ENCODE results near the gene CGNL1. TPM values are rescaled to one million over a fixed set of nuclear protein-coding genes. Genes with fewer than 3 reads are reported as not detected.

The CGNL1 gene
- polyA plus RNA-seq, 1 of the 3 experiments (the other 2 are of a cell fraction) = 0.23 TPM

- Histone ChIP-seq H3K9me3 (no peaks in the 10 kb centered on the region), H4K20me1 (ENCODE audit: insufficient read depth) (no peaks in the 10 kb centered on the region), H3K4me3 (ENCODE audit: low read depth in 2 of 2, low read length in 1 of 2) (no peak overlapping the region), H3K4me1 (ENCODE audit: control insufficient read depth in 1 of 2, insufficient read depth in 2 of 2, low read depth in 1 of 2, low read length in 1 of 2) (peaks cover 0 to 2% of the 10 kb centered on the region in 2 experiments; a peak in 2 of 4 replicates), H3K36me3 (replicated peaks in 1 of 2; ENCODE audit: control insufficient read depth in 1 of 2, insufficient read depth in 2 of 2, low read length in 1 of 2) (no peaks in the 10 kb centered on the region), H3K4me2 (no peak overlapping the region), H3K9me2 (no peaks in the 10 kb centered on the region), H2AFZ (ENCODE audit: low read depth) (no peak overlapping the region), H3K79me2 (ENCODE audit: insufficient read depth) (no peaks in the 10 kb centered on the region), H3K27ac (ENCODE audit: low read depth in 2 of 2, low read length in 1 of 2) (no peak overlapping the region), H3F3A (replicated peaks; ENCODE audit: insufficient read depth) (no peaks in the 10 kb centered on the region), H3K27me3 (ENCODE audit: insufficient read depth) (no peaks in the 10 kb centered on the region), H3K9ac (no peak overlapping the region)
- DNase-seq = no peak
- POLR2A ChIA-PET = no interaction called here
- WGBS (ENCODE audit: low lambda C conversion rate) = 79% methylated on average over 9 of the region's 9 CpGs
- CTCF ChIA-PET = interaction anchor here (1.3 kb wide), 1 partner anchor 32 kb away, joined by 3 read pairs; no protein-coding TSS in a partner anchor
- TF ChIP-seq TCF12 (IDR thresholded peaks at IDR 0.05) (no peak), USF2 (IDR thresholded peaks at IDR 0.05; ENCODE audit: borderline replicate concordance, low read depth, low read length) (no peak), MXI1 (IDR thresholded peaks at IDR 0.05; ENCODE audit: low read depth, low read length) (no peak), GATA2 (CRISPR knock-in tag; IDR thresholded peaks at IDR 0.05) (no peak), ELF1 (IDR thresholded peaks at IDR 0.05) (no peak), SMC3 (IDR thresholded peaks at IDR 0.05; ENCODE audit: low read depth, low read length) (no peak), USF1 (IDR thresholded peaks at IDR 0.05; ENCODE audit: borderline replicate concordance, low read depth) (no peak), TEAD4 (IDR thresholded peaks at IDR 0.05; ENCODE audit: borderline replicate concordance, insufficient read depth) (no peak), GABPA (IDR thresholded peaks at IDR 0.05; ENCODE audit: low read depth) (no peak), MAX (IDR thresholded peaks at IDR 0.05; ENCODE audit: low read depth) (no peak), FOXM1 (IDR thresholded peaks at IDR 0.05; ENCODE audit: low read depth) (no peak), TAF1 (IDR thresholded peaks at IDR 0.05; ENCODE audit: borderline replicate concordance, low read depth, low read length) (no peak), FOXJ3 (CRISPR knock-in tag; IDR thresholded peaks at IDR 0.05) (no peak), NFIC (IDR thresholded peaks at IDR 0.05; ENCODE audit: borderline replicate concordance) (no peak), CHD2 (IDR thresholded peaks at IDR 0.05; ENCODE audit: low read length, partially characterized antibody) (no peak), RCOR1 (IDR thresholded peaks at IDR 0.05; ENCODE audit: low read length) (no peak), EZH2phosphoT487 (IDR thresholded peaks at IDR 0.05; ENCODE audit: borderline replicate concordance, low read depth) (no peak), JUND (IDR thresholded peaks at IDR 0.05) (no peak)
Observed at GRCh38 chr15:57510647-57511046, 134.3 kb downstream of the CGNL1 start.
